ENCODE results near the gene LIPG.

GRCh38 chr18:49570836-49571235 lies 9.0 kb downstream of the LIPG start:
- TF ChIP-seq, protein P1, sequence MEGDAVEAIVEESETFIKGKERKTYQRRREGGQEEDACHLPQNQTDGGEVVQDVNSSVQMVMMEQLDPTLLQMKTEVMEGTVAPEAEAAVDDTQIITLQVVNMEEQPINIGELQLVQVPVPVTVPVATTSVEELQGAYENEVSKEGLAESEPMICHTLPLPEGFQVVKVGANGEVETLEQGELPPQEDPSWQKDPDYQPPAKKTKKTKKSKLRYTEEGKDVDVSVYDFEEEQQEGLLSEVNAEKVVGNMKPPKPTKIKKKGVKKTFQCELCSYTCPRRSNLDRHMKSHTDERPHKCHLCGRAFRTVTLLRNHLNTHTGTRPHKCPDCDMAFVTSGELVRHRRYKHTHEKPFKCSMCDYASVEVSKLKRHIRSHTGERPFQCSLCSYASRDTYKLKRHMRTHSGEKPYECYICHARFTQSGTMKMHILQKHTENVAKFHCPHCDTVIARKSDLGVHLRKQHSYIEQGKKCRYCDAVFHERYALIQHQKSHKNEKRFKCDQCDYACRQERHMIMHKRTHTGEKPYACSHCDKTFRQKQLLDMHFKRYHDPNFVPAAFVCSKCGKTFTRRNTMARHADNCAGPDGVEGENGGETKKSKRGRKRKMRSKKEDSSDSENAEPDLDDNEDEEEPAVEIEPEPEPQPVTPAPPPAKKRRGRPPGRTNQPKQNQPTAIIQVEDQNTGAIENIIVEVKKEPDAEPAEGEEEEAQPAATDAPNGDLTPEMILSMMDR (IDR thresholded peaks at IDR 0.05 in 4 of 5, conservative IDR thresholded peaks at IDR 0.05 in 1 of 5) = no peak
- TF ChIP-seq POLR2A (IDR thresholded peaks at IDR 0.05) = no peak
